IMR-90 (cell line): ENCODE measurements around the gene GGTLC1. TPM values are rescaled to one million over a fixed set of nuclear protein-coding genes. Genes with fewer than 3 reads are reported as not detected.

ENCODE experiments used
- ATAC-seq: fragments of 200-7000 bp; cut with Tn5 transposase; 2 replicates; pipeline ENCODE4 v1.9.1; 2020; ENCODE audit warnings: low read depth, mild to moderate bottlenecking, moderate library complexity
- BruUV-seq: library from RNA; stranded (reverse); fragments of 400-500 nt; replicated peaks from 2 replicates; lab custom pipeline; 2021; lab: Mats Ljungman, UMichigan
- CTCF ChIA-PET: fragments of 300-600 bp; formaldehyde crosslinking; extraction: SDS; loops from one replicate; lab custom pipeline; 2021; ENCODE audit warnings: antibody characterized with exemption; lab: Yijun Ruan, JAX
- POLR2A ChIA-PET: fragments of 300-600 bp; sonication (Branson Sonifier 250); formaldehyde crosslinking; loops from one replicate; lab custom pipeline; 2022; ENCODE audit warnings: antibody characterized with exemption; ENCODE audit not compliant: unreplicated experiment; lab: Charles Lee
- DNase-seq: peaks from one replicate; pipeline ENCODE4 v3.0.0; 2013
- H2AFZ ChIP-seq: replicated peaks from 2 replicates; pipeline ENCODE3; 2013; ENCODE audit warnings: low read length, mild to moderate bottlenecking; ENCODE audit not compliant: poor library complexity
- H2AK5ac ChIP-seq: 2 replicates; pipeline ENCODE4 v1.6.1; 2013; ENCODE audit warnings: low read depth, low read length, inconsistent platforms
- H2AK9ac ChIP-seq: replicated peaks from 2 replicates; pipeline ENCODE3; 2013; ENCODE audit warnings: mild to moderate bottlenecking, low read depth, low read length, moderate library complexity; ENCODE audit not compliant: poor library complexity
- H2BK120ac ChIP-seq: 2 replicates; pipeline ENCODE4 v1.6.1; 2013; ENCODE audit warnings: low read depth, low read length, inconsistent platforms
- H2BK15ac ChIP-seq: 3 replicates; pipeline ENCODE4 v1.6.1; 2013; ENCODE audit warnings: low read depth, low read length, inconsistent platforms
- H2BK20ac ChIP-seq: 2 replicates; pipeline ENCODE4 v1.6.1; 2013; ENCODE audit warnings: low read depth, mild to moderate bottlenecking, inconsistent platforms, low read length, moderate library complexity
- H2BK5ac ChIP-seq: 2 replicates; pipeline ENCODE4 v1.6.1; 2013; ENCODE audit warnings: mild to moderate bottlenecking, low read depth, low read length, inconsistent platforms; ENCODE audit not compliant: poor library complexity, severe bottlenecking
- H3K14ac ChIP-seq: replicated peaks from 2 replicates; pipeline ENCODE4 v1.6.1; 2013; ENCODE audit warnings: low read depth, low read length, inconsistent platforms
- H3K18ac ChIP-seq: 2 replicates; pipeline ENCODE4 v1.6.1; 2013; ENCODE audit warnings: low read depth, low read length, control low read depth
- H3K23ac ChIP-seq: 2 replicates; pipeline ENCODE4 v1.6.1; 2013; ENCODE audit warnings: low read depth, low read length, inconsistent platforms
- H3K27ac ChIP-seq: 2 replicates; pipeline ENCODE4 v1.5.1; 2013; ENCODE audit warnings: mild to moderate bottlenecking, control low read depth, low read length; ENCODE audit not compliant: insufficient read depth
- H3K27me3 ChIP-seq: 2 replicates; pipeline ENCODE4 v1.6.1; 2013; ENCODE audit warnings: low read length; ENCODE audit not compliant: control insufficient read depth, insufficient read depth
- H3K36me3 ChIP-seq: 2 replicates; pipeline ENCODE4 v1.6.1; 2013; ENCODE audit warnings: low read length, mixed read lengths; ENCODE audit not compliant: control insufficient read depth, insufficient read depth
- H3K4ac ChIP-seq: 2 replicates; pipeline ENCODE4 v1.6.1; 2013; ENCODE audit warnings: low read depth, low read length, inconsistent platforms
- H3K4me1 ChIP-seq: 2 replicates; pipeline ENCODE4 v1.6.1; 2013; ENCODE audit warnings: low read length, mixed read lengths; ENCODE audit not compliant: control insufficient read depth, insufficient read depth
- H3K4me2 ChIP-seq: 2 replicates; pipeline ENCODE4 v1.6.1; 2013; ENCODE audit warnings: low read depth, mild to moderate bottlenecking, control low read depth, low read length, moderate library complexity
- H3K4me3 ChIP-seq: 2 replicates; pipeline ENCODE4 v1.5.1; 2013; ENCODE audit warnings: low read depth, mild to moderate bottlenecking, control low read depth, low read length, moderate library complexity; ENCODE audit not compliant: insufficient read depth
- H3K56ac ChIP-seq: 2 replicates; pipeline ENCODE4 v1.6.1; 2013; ENCODE audit warnings: low read length, inconsistent platforms; ENCODE audit not compliant: insufficient read depth; ENCODE audit errors: extremely low read depth
- H3K79me1 ChIP-seq, 2 experiments: 2 replicates each; pipeline ENCODE4 v1.6.1; 2013; ENCODE audit warnings: low read length in 2 of 2, inconsistent platforms in 1 of 2, low read depth in 1 of 2
- H3K9ac ChIP-seq: 2 replicates; pipeline ENCODE4 v1.6.1; 2013; ENCODE audit warnings: low read depth, low read length, control low read depth
- H3K9me1 ChIP-seq: 2 replicates; pipeline ENCODE4 v1.6.1; 2013; ENCODE audit warnings: low read length, inconsistent platforms; ENCODE audit not compliant: insufficient read depth
- H3K9me3 ChIP-seq: 2 replicates; pipeline ENCODE4 v1.6.1; 2013; ENCODE audit warnings: low read length; ENCODE audit not compliant: control insufficient read depth, insufficient read depth
- H4K20me1 ChIP-seq: 2 replicates; pipeline ENCODE4 v1.6.1; 2013; ENCODE audit warnings: low read length, inconsistent platforms; ENCODE audit not compliant: insufficient read depth
- H4K5ac ChIP-seq: 2 replicates; pipeline ENCODE4 v1.6.1; 2013; ENCODE audit warnings: mild to moderate bottlenecking, low read depth, low read length, control low read depth
- H4K8ac ChIP-seq, 2 experiments: 2 replicates each; pipeline ENCODE4 v1.6.1; 2013; ENCODE audit warnings: low read depth in 2 of 2, low read length in 2 of 2, control low read depth in 1 of 2, inconsistent platforms in 1 of 2
- H4K91ac ChIP-seq: 2 replicates; pipeline ENCODE4 v1.6.1; 2013; ENCODE audit warnings: low read depth, low read length, inconsistent platforms; ENCODE audit not compliant: insufficient read depth
- BHLHE40 ChIP-seq: fragments of 150-350 bp; IDR thresholded peaks from 2 replicates; pipeline ENCODE4 v1.6.1; 2016; ENCODE audit warnings: mild to moderate bottlenecking, low read depth, low read length
- CEBPB ChIP-seq: IDR thresholded peaks from 2 replicates; pipeline ENCODE4 v1.6.1; 2012; ENCODE audit warnings: low read depth, low read length, improper control_type of control experiment
- CHD1 ChIP-seq: IDR thresholded peaks from 2 replicates; pipeline ENCODE4 v1.6.1; 2012; ENCODE audit warnings: low read depth, low read length, improper control_type of control experiment
- FOS ChIP-seq: fragments of 150-350 bp; IDR thresholded peaks from 2 replicates; pipeline ENCODE4 v1.6.1; 2016; ENCODE audit warnings: low read depth, low read length
- MAFK ChIP-seq: IDR thresholded peaks from 2 replicates; pipeline ENCODE4 v1.6.1; 2012; ENCODE audit warnings: low read depth, low read length, improper control_type of control experiment
- MAZ ChIP-seq: IDR thresholded peaks from 2 replicates; pipeline ENCODE4 v1.6.1; 2012; ENCODE audit warnings: low read depth, mild to moderate bottlenecking, low read length, improper control_type of control experiment, moderate library complexity, borderline replicate concordance
- MXI1 ChIP-seq: IDR thresholded peaks from 2 replicates; pipeline ENCODE4 v1.6.1; 2012; ENCODE audit warnings: low read depth, mild to moderate bottlenecking, low read length, moderate library complexity, borderline replicate concordance
- NFE2L2 ChIP-seq: fragments of 150-350 bp; IDR thresholded peaks from 2 replicates; pipeline ENCODE4 v1.6.1; 2016; ENCODE audit warnings: low read depth, mild to moderate bottlenecking, low read length
- POLR2A ChIP-seq: IDR thresholded peaks from 2 replicates; pipeline ENCODE4 v1.6.1; 2012; ENCODE audit warnings: mild to moderate bottlenecking, low read depth, low read length
- RAD21 ChIP-seq: IDR thresholded peaks from 2 replicates; pipeline ENCODE4 v1.6.1; 2012; ENCODE audit warnings: low read length, improper control_type of control experiment
- RCOR1 ChIP-seq: IDR thresholded peaks from 2 replicates; pipeline ENCODE4 v1.6.1; 2012; ENCODE audit warnings: mild to moderate bottlenecking, low read length, improper control_type of control experiment; ENCODE audit not compliant: insufficient replicate concordance
- RFX5 ChIP-seq: IDR thresholded peaks from 2 replicates; pipeline ENCODE4 v1.8.0; 2012; ENCODE audit warnings: low read depth, mild to moderate bottlenecking, low read length, moderate library complexity
- SMC3 ChIP-seq: fragments of 150-350 bp; IDR thresholded peaks from 2 replicates; pipeline ENCODE4 v1.6.1; 2016; ENCODE audit warnings: low read depth, mild to moderate bottlenecking, antibody characterized with exemption, low read length, moderate library complexity
- dilution Hi-C: fragments of 300-500 bp; cut with HindIII; formaldehyde crosslinking; loops from one replicate; pipeline ENCODE4 v1.14.3; 2018; ENCODE audit warnings: low sequenced_read_pairs; ENCODE audit not compliant: unreplicated experiment
- in situ Hi-C: fragments of 300-500 bp; cut with MboI; formaldehyde crosslinking; loops from 3 replicates; pipeline ENCODE4 v1.14.3; 2019; ENCODE audit warnings: low sequenced_read_pairs, inconsistent platforms, mixed read lengths
- intact Hi-C: fragments of 100-400 bp; cut with micrococcal nuclease; formaldehyde crosslinking; loops from 2 replicates; pipeline ENCODE4 v1.10.0; 2022
- polyA plus RNA-seq, 3 experiments: library from polyadenylated mRNA; depleted of rRNA; stranded (reverse); fragments of >200 nt; gene quantifications; 2 replicates each; pipeline ENCODE4 v1.2.3, GENCODE V29; 2012; ENCODE audit warnings: low replicate concordance in 1 of 3
- total RNA-seq: library from RNA; depleted of rRNA; stranded (reverse); fragments of >200 nt; gene quantifications from 2 replicates; pipeline ENCODE4 v1.2.3, GENCODE V29; 2012
- TF ChIP-seq, protein P1 (sequence below): conservative IDR thresholded peaks from 2 replicates; pipeline ENCODE4 v1.5.1; 2012; ENCODE audit warnings: mild to moderate bottlenecking, low read depth, low read length, improper control_type of control experiment
- TF ChIP-seq, protein P2 (sequence below): fragments of 150-350 bp; IDR thresholded peaks from 2 replicates; pipeline ENCODE4 v1.6.1; 2017; ENCODE audit warnings: mild to moderate bottlenecking, antibody characterized with exemption, low read length, low read depth
- TF ChIP-seq, protein P3 (sequence below): fragments of 150-350 bp; IDR thresholded peaks from 2 replicates; pipeline ENCODE4 v1.6.1; 2016; ENCODE audit warnings: low read depth, mild to moderate bottlenecking, low read length, moderate library complexity, borderline replicate concordance

Gene GGTLC1
- total and polyA plus RNA-seq, 2 of the 4 experiments (the other 2 are of a cell fraction), result not detected

DNA sequence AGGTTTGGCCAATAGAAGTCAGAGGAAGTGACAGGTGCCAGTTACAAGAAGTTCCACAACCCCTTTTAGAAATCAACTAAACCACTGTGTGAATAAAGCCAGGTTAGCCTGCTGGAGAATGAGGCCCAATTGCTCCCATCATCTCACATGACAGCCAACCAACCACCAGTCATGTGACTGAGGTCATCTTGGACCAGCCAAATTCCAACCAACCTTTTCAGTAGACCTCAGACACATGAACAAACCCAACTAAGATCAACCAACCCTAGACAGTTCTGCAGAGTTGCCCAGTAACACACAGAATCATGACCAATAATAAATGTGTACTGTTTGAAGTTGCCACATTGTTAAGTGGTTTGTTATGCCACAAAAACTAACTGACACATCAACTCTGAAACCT is 44.6 kb upstream of the GGTLC1 start:
- Histone ChIP-seq H3K4me3 (no peak overlapping the region), H3K27me3 (no peaks in the 10 kb centered on the region), H2BK5ac (no peak overlapping the region), H3K4me2 (no peak overlapping the region), H2AFZ (no peak overlapping the region), H3K4me1 (no peaks in the 10 kb centered on the region), H4K20me1 (no peaks in the 10 kb centered on the region), H3K14ac (no peak overlapping the region), H3K9me1 (no peaks in the 10 kb centered on the region), H4K5ac (no peak overlapping the region), H3K56ac (no peak overlapping the region), H2BK15ac (no peak overlapping the region), H3K9me3 (no peaks in the 10 kb centered on the region), H2BK120ac (no peak overlapping the region), H3K23ac (no peak overlapping the region), H3K9ac (no peak overlapping the region), H2AK5ac (no peak overlapping the region), H3K18ac (no peak overlapping the region), H2BK20ac (no peak overlapping the region), H4K8ac (no peak overlapping the region), H4K91ac (no peak overlapping the region), H3K4ac (no peak overlapping the region), H3K36me3 (no peaks in the 10 kb centered on the region), H3K27ac (no peak overlapping the region), H3K79me1 (no peaks in the 10 kb centered on the region), H2AK9ac (no peak overlapping the region)
- POLR2A ChIA-PET, result no interaction called here
- intact Hi-C loops, result no loop called here
- dilution Hi-C loops, result no loop called here
- CTCF ChIA-PET, result no interaction called here
- BruUV-seq, result no TSS peak
- no peak for DNase-seq
- ATAC-seq, result no peak
- TF ChIP-seq MAZ, result no peak
- no peak for TF ChIP-seq RAD21
- TF ChIP-seq, protein P1, sequence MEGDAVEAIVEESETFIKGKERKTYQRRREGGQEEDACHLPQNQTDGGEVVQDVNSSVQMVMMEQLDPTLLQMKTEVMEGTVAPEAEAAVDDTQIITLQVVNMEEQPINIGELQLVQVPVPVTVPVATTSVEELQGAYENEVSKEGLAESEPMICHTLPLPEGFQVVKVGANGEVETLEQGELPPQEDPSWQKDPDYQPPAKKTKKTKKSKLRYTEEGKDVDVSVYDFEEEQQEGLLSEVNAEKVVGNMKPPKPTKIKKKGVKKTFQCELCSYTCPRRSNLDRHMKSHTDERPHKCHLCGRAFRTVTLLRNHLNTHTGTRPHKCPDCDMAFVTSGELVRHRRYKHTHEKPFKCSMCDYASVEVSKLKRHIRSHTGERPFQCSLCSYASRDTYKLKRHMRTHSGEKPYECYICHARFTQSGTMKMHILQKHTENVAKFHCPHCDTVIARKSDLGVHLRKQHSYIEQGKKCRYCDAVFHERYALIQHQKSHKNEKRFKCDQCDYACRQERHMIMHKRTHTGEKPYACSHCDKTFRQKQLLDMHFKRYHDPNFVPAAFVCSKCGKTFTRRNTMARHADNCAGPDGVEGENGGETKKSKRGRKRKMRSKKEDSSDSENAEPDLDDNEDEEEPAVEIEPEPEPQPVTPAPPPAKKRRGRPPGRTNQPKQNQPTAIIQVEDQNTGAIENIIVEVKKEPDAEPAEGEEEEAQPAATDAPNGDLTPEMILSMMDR, result no peak
- no peak for TF ChIP-seq CHD1
- TF ChIP-seq SMC3, result no peak
- no peak for TF ChIP-seq MXI1
- TF ChIP-seq, protein P2, sequence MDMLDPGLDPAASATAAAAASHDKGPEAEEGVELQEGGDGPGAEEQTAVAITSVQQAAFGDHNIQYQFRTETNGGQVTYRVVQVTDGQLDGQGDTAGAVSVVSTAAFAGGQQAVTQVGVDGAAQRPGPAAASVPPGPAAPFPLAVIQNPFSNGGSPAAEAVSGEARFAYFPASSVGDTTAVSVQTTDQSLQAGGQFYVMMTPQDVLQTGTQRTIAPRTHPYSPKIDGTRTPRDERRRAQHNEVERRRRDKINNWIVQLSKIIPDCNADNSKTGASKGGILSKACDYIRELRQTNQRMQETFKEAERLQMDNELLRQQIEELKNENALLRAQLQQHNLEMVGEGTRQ, result no peak
- TF ChIP-seq RCOR1, result no peak
- TF ChIP-seq, protein P3, sequence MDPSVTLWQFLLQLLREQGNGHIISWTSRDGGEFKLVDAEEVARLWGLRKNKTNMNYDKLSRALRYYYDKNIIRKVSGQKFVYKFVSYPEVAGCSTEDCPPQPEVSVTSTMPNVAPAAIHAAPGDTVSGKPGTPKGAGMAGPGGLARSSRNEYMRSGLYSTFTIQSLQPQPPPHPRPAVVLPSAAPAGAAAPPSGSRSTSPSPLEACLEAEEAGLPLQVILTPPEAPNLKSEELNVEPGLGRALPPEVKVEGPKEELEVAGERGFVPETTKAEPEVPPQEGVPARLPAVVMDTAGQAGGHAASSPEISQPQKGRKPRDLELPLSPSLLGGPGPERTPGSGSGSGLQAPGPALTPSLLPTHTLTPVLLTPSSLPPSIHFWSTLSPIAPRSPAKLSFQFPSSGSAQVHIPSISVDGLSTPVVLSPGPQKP, result no peak
- TF ChIP-seq MAFK, result no peak
- no peak for TF ChIP-seq FOS
- TF ChIP-seq RFX5, result no peak
- no peak for TF ChIP-seq POLR2A
- no peak for TF ChIP-seq NFE2L2
- TF ChIP-seq CEBPB, result no peak
- no peak for TF ChIP-seq BHLHE40
- in situ Hi-C loops, result no loop called here
